ENCODE data around the gene SUPT16H.

The SUPT16H gene

DNA sequence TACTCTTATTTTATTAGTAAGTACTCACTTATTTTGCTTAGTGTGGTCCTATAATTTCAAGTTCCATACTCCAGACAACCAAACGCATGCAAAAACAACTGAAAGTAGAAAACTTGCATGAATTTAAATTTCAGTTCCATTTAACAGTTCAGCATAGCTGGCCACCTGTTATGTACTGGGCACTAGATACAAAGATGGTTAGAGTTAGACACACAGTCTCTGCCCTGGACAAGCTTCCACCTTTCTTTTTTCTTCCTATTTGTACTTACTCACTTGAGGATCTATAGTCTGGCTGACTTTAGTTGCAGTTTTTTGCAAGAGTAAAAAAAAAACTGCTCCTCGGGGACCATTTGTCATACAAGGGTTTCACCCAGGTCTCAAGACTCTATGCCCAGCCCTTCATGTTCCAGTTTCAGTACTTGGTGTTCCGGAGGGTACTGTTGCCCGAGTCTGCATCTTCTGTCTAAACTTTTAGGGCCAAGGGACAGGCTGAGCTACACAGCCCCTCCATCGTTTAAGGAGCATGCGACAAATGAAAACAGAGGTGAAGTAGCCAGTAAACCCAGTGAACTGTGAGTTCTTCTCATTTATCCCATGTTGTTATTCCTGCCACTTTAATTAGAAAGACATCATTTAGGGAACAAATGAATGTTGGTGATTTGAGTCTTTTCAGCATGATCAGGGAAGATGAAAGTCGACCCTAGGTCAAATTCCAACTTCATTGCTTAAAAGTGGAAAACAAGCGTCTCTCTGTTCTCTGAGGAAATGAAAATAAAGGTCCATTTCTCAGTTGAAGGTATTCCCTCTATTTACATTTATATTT is 81.6 kb downstream of the SUPT16H start:
- no peak for DNase-seq (ENCODE audit: low read depth)

Measured in activated T-cell treated with anti-CD3 and anti-CD28 coated beads for 1 hour (primary cell).